Measurements from ENCODE around the gene ZDHHC15.

DNA sequence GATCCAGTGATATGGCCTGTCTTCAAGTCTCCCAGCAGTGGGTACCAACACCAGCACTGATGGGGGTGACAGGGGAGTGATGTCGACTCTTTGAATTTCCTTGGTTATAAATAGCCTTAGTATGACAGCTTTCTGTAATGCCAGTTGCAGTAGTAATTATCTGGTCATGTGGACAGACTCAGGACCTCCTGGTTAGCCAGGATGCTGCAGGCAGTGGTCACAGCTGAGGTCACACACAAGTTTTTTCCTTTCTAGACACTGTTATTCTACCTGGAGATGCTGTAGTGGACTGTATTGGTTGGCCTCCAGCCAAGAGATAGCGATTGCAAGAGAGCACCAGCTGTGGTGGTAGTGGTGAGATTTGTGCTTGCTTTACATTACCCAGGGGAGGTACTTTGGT is 185.3 kb downstream of the ZDHHC15 start:
- TF ChIP-seq, protein P1, sequence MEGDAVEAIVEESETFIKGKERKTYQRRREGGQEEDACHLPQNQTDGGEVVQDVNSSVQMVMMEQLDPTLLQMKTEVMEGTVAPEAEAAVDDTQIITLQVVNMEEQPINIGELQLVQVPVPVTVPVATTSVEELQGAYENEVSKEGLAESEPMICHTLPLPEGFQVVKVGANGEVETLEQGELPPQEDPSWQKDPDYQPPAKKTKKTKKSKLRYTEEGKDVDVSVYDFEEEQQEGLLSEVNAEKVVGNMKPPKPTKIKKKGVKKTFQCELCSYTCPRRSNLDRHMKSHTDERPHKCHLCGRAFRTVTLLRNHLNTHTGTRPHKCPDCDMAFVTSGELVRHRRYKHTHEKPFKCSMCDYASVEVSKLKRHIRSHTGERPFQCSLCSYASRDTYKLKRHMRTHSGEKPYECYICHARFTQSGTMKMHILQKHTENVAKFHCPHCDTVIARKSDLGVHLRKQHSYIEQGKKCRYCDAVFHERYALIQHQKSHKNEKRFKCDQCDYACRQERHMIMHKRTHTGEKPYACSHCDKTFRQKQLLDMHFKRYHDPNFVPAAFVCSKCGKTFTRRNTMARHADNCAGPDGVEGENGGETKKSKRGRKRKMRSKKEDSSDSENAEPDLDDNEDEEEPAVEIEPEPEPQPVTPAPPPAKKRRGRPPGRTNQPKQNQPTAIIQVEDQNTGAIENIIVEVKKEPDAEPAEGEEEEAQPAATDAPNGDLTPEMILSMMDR (IDR thresholded peaks at IDR 0.05): no peak
- TF ChIP-seq POLR2A (IDR thresholded peaks at IDR 0.05): no peak

Data from lower leg skin (tissue), 3 donors.